AG04449 (cell line): ENCODE data around the gene MAPK8IP3.

Experiments used
- CTCF ChIA-PET: fragments of 350-600 bp; formaldehyde crosslinking; extraction: SDS; loops from one replicate; lab custom pipeline; 2021; ENCODE audit warnings: antibody characterized with exemption; lab: Yijun Ruan, JAX
- POLR2A ChIA-PET: fragments of 400-600, 350-600 bp; formaldehyde crosslinking; extraction: SDS; loops from one replicate; lab custom pipeline; 2020; ENCODE audit warnings: antibody characterized with exemption, inconsistent platforms; lab: Yijun Ruan, JAX
- DNase-seq: peaks from one replicate; pipeline ENCODE4 v3.0.0-alpha.2; 2010; ENCODE audit warnings: low read depth, low spot score
- H3K4me3 ChIP-seq: 2 replicates; pipeline ENCODE4 v1.5.1; 2011; ENCODE audit warnings: low read depth, mild to moderate bottlenecking, control low read depth, low read length
- TF ChIP-seq, protein P1 (sequence below): IDR thresholded peaks from one replicate; pipeline ENCODE4 v1.5.1; 2011; ENCODE audit warnings: mild to moderate bottlenecking, moderate library complexity, low read length, control low read depth, inconsistent platforms; ENCODE audit not compliant: insufficient read depth; ENCODE audit errors: missing control alignments

Gene MAPK8IP3

DNA sequence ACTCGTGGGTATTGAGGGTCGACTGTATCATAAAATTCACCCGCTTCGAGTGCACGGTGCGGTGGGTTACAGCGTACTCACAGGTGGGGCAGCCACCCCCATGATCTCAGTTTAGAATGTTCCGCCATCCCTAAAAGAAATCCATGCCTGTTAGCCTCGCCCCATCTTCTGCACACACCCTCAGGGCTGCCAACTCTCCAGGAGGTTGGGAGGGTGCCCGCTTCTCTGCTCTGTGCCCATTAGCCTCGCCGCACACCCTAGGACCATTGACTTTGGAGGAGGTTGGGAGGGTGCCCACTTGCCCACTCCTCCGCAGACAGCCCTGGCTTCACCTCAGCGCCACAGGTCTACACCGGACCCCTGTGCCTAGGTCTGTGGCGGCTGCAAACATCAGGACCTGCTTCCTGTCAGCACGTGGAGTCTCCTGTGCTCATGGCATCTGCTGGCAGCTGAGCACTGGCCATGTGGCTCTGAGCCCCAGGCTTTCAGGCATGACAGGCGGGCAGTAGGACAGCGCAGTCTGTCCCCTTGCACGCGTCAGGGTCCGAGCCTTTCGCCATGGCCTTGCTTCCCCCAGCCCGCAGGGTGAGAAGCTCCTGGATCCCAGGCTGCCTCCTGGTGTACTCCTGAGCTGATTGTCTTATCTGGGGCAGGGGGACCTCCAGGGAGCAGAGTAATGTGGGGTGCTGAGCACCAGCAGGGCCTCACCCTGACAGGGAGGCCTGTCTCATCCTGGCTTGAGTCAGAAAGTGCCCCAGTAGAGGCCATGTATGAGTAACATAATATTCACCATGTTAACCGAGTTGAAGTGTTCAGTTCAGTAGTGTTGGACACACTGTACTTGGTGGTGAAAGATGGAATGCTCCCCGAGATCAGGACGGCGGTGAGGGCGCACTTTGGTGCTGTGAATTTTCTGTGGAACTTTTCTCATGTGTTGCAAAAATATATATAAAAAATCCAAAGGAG, 43.4 kb downstream of the MAPK8IP3 start:
- POLR2A ChIA-PET = interaction anchor here (0.5 kb wide), 1 partner anchor 1057 kb away, joined by 3 read pairs; no protein-coding TSS in a partner anchor
- H3K4me3 ChIP-seq = no peak overlapping the region
- DNase-seq = no peak
- CTCF ChIA-PET = interaction anchor here (2.2 kb wide), 1 partner anchor 44 kb away, joined by 6 read pairs; the partner anchor contains the start of gene MAPK8IP3
- TF ChIP-seq, protein P1, sequence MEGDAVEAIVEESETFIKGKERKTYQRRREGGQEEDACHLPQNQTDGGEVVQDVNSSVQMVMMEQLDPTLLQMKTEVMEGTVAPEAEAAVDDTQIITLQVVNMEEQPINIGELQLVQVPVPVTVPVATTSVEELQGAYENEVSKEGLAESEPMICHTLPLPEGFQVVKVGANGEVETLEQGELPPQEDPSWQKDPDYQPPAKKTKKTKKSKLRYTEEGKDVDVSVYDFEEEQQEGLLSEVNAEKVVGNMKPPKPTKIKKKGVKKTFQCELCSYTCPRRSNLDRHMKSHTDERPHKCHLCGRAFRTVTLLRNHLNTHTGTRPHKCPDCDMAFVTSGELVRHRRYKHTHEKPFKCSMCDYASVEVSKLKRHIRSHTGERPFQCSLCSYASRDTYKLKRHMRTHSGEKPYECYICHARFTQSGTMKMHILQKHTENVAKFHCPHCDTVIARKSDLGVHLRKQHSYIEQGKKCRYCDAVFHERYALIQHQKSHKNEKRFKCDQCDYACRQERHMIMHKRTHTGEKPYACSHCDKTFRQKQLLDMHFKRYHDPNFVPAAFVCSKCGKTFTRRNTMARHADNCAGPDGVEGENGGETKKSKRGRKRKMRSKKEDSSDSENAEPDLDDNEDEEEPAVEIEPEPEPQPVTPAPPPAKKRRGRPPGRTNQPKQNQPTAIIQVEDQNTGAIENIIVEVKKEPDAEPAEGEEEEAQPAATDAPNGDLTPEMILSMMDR = no peak

DNA sequence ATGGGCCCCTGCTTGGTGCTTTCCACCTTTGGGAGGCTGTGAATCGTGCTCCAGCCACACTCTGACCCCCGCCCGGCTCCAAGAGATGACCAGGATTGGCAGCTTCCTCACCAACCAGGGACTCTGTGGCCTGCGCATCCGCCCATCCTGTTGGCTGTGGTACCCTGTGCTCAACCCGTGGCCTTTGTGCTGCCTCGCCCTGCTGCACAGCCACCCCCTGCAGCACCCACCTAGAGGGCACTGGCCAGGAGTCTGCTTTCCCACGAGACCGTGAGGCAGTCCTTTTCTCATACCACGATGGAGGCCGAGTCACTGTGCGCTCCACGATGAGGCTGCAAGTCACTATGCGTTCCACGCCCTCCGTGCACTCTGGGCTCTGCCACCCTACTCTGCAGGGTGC, 46.0 kb downstream of the MAPK8IP3 start:
- DNase-seq = no peak
- ChIA-PET CTCF (interaction anchor here (0.8 kb wide), 1 partner anchor 28 kb away, joined by 3 read pairs; no protein-coding TSS in a partner anchor), POLR2A (no interaction called here)
- TF ChIP-seq, protein P1 = no peak
- no peak overlapping the region for H3K4me3 ChIP-seq

DNA sequence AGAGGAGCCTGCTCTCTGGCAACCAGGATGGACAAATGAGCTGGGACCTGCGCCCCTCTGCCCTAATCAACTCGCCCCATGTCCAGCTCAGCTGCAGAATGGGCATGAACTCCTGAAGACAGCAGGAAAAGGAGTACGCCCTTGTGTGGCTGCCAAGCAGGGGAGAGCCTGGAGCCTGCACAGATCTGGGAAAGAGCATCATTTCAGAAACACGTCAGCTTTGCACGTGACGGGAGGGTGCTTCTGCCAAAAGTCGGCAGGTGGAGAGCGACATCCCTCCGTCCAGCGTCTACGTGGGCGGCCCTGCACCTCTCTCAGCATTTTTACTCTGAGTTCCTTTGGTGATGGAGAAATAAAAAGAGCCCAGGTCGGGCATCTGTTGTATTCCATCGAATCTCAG, 46.9 kb downstream of the MAPK8IP3 start:
- ChIA-PET CTCF (interaction anchor here (0.8 kb wide), 1 partner anchor 29 kb away, joined by 3 read pairs; no protein-coding TSS in a partner anchor), POLR2A (no interaction called here)
- no peak overlapping the region for H3K4me3 ChIP-seq
- TF ChIP-seq, protein P1 = no peak
- no peak for DNase-seq

DNA sequence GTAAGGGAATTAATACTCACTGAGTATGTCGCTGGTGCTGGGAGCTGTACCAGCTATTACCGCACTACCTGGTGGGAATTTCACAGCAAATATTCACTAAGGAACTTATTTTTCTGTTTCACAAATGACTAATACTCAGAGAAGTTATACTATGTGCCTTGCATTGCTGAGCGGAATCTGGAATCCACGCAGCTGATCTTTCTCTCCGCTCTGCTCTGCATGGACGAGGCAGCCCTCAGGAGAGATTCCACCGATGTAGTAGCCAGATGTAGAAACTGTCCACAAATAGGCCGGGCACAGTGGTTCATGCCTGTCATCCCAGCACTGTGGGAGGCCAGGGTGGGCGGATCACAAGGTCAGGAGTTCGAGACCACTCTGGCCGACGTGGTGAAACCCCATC, 48.2 kb downstream of the MAPK8IP3 start:
- TF ChIP-seq, protein P1 = no peak
- no peak overlapping the region for H3K4me3 ChIP-seq
- POLR2A ChIA-PET = no interaction called here
- DNase-seq = no peak
- CTCF ChIA-PET = interaction anchor here (0.7 kb wide), 1 partner anchor 10 kb away, joined by 3 read pairs; no protein-coding TSS in a partner anchor

DNA sequence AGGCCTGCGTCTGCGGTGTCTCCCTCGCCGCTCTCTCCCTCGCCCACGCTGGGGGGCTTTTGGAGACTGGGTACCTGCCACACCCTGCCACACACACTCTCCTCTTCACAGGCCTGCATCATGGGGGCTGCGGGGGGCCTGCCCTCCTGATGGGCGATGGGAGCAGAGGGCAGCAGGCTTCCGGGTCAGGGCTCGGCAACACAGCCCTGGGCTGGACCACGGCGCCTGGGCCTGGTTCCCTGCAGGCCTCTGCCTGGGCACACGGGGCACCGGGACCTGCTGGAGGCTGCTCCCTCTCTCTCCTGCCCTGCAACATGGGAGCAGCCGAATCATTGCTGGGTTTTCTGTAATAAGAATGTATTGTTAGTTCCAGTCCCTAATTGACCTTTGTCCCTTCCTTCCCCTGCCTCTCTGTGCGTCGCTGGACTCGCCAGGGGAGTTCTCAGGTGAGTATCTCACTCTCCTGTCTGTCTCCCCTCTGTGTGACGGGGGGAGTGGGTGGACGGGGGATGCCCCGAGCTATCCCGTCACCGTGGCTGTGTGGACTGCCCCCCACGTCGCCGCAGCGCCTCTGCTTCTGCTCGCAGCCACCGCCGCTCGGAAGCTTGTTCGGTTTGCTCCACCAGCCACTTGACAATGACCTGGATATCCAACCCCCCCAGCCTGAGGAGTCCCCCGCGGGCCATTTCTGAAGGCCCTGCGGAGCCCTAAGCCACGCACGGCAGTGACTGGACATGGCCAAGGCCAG, 51.9 kb downstream of the MAPK8IP3 start:
- TF ChIP-seq, protein P1 = no peak
- ChIA-PET CTCF (interaction anchor here (0.6 to 1.1 kb wide), 2 partner anchors 52 to 176 kb away, joined by 4 read pairs; partner anchors contain the start of gene MAPK8IP3), POLR2A (no interaction called here)
- no peak overlapping the region for H3K4me3 ChIP-seq
- DNase-seq = no peak
